Middle frontal gyrus (tissue), 1 donor: ENCODE data around the gene NFE2L2.
"Not testable (repeated sequence)": the region's sequence is repeated elsewhere in the genome, so short reads cannot be mapped to it uniquely, and the experiment has no call there.

Source experiments
- DNase-seq: peaks from one replicate; pipeline ENCODE4 v3.0.0-alpha.2; 2015; ENCODE audit warnings: low spot score; ENCODE audit errors: extremely low spot score

Gene NFE2L2

GRCh38 chr2:177257471-177257870, 7.1 kb downstream of the NFE2L2 start:
- no peak for DNase-seq

- no peak for DNase-seq
These were observed 7.8 kb downstream of the NFE2L2 start for GRCh38 chr2:177256695-177257094.

GRCh38 chr2:177256026-177256425, 8.5 kb downstream of the NFE2L2 start:
- DNase-seq, result no peak

GRCh38 chr2:177255227-177255601, 9.3 kb downstream of the NFE2L2 start:
- DNase-seq, result no peak

- DNase-seq, result no peak
These were observed 9.9 kb downstream of the NFE2L2 start for GRCh38 chr2:177254433-177255226.

GRCh38 chr2:177253704-177254103, 10.8 kb downstream of the NFE2L2 start:
- no peak for DNase-seq

GRCh38 chr2:177252808-177253531, 11.6 kb downstream of the NFE2L2 start:
- no peak for DNase-seq

- no peak for DNase-seq
These were observed 13.4 kb downstream of the NFE2L2 start for GRCh38 chr2:177251165-177251542.

GRCh38 chr2:177250461-177250860, 14.1 kb downstream of the NFE2L2 start:
- DNase-seq, result no peak

- DNase-seq, result no peak
These were observed 15.5 kb downstream of the NFE2L2 start for GRCh38 chr2:177249038-177249437.

- no peak for DNase-seq
These were observed 16.7 kb downstream of the NFE2L2 start for GRCh38 chr2:177247693-177248262.

- not testable (repeated sequence) for DNase-seq
These were observed 17.9 kb downstream of the NFE2L2 start for GRCh38 chr2:177246523-177247030.

GRCh38 chr2:177246000-177246399, 18.5 kb downstream of the NFE2L2 start:
- DNase-seq, result no peak

- DNase-seq, result no peak
These were observed 19.5 kb downstream of the NFE2L2 start for GRCh38 chr2:177245010-177245422.

- no peak for DNase-seq
These were observed 20.2 kb downstream of the NFE2L2 start for GRCh38 chr2:177244244-177244771.

GRCh38 chr2:177243476-177243875, 21.1 kb downstream of the NFE2L2 start:
- DNase-seq, result no peak

- DNase-seq, result no peak
These were observed 21.5 kb downstream of the NFE2L2 start for GRCh38 chr2:177243073-177243472.

GRCh38 chr2:177242121-177242987, 22.2 kb downstream of the NFE2L2 start:
- no peak for DNase-seq

GRCh38 chr2:177241711-177242120, 22.8 kb downstream of the NFE2L2 start:
- no peak for DNase-seq

- DNase-seq, result no peak
These were observed 24.4 kb downstream of the NFE2L2 start for GRCh38 chr2:177239932-177240630.
